Endodermal cell (in vitro differentiated cells): ENCODE data around the gene WDR89. TPM values are rescaled to one million over a fixed set of nuclear protein-coding genes. Genes with fewer than 3 reads are reported as not detected.

Experiments
- DNase-seq: peaks from one replicate; pipeline ENCODE4 v3.0.0-alpha.2; 2017
- H3K27ac ChIP-seq: 2 replicates; pipeline ENCODE4 v1.5.1; 2013; ENCODE audit warnings: mild to moderate bottlenecking, low read depth, low read length, moderate library complexity
- H3K27me3 ChIP-seq: 2 replicates; pipeline ENCODE4 v1.6.1; 2013; ENCODE audit warnings: mild to moderate bottlenecking, low read length, moderate library complexity; ENCODE audit not compliant: insufficient read depth, control insufficient read depth, poor library complexity, severe bottlenecking
- H3K36me3 ChIP-seq: 2 replicates; pipeline ENCODE4 v1.7.0; 2013; ENCODE audit warnings: mild to moderate bottlenecking, low read length, moderate library complexity; ENCODE audit not compliant: control insufficient read depth, insufficient read depth
- H3K4me1 ChIP-seq: one replicate; pipeline ENCODE4 v1.7.0; 2013; ENCODE audit warnings: low read length; ENCODE audit not compliant: control insufficient read depth, insufficient read depth
- H3K4me3 ChIP-seq: 2 replicates; pipeline ENCODE4 v1.5.1; 2013; ENCODE audit warnings: mild to moderate bottlenecking, low read length, moderate library complexity
- H3K9ac ChIP-seq: 2 replicates; pipeline ENCODE4 v1.6.1; 2013; ENCODE audit warnings: mild to moderate bottlenecking, low read length, moderate library complexity; ENCODE audit not compliant: poor library complexity, severe bottlenecking; ENCODE audit errors: extremely low read depth
- H3K9me3 ChIP-seq: 2 replicates; pipeline ENCODE4 v1.6.1; 2013; ENCODE audit warnings: mild to moderate bottlenecking, low read length, moderate library complexity; ENCODE audit not compliant: control insufficient read depth
- H3K27ac Mint-ChIP-seq: 2 replicates; pipeline ENCODE4 v1.8.0; 2020; ENCODE audit warnings: mixed read lengths
- H3K27me3 Mint-ChIP-seq: 2 replicates; pipeline ENCODE4 v1.8.0; 2021; ENCODE audit warnings: mild to moderate bottlenecking, mixed read lengths; ENCODE audit not compliant: insufficient read depth
- H3K36me3 Mint-ChIP-seq: 2 replicates; pipeline ENCODE4 v1.8.0; 2020; ENCODE audit warnings: low read depth, mixed read lengths
- H3K4me1 Mint-ChIP-seq: 2 replicates; pipeline ENCODE4 v1.8.0; 2020; ENCODE audit warnings: mixed read lengths
- H3K4me3 Mint-ChIP-seq: 2 replicates; pipeline ENCODE4 v1.8.0; 2020; ENCODE audit warnings: mild to moderate bottlenecking, moderate library complexity, mixed read lengths
- H3K9me3 Mint-ChIP-seq: 2 replicates; pipeline ENCODE4 v1.8.0; 2020; ENCODE audit warnings: mild to moderate bottlenecking, mixed read lengths
- WGBS, 2 experiments: methylation state at CpG; one replicate each; pipeline versions ENCODE4 v1.1.5 to v1.1.7; 2013; ENCODE audit warnings: missing lambda C conversion rate in 2 of 2, mixed read lengths in 1 of 2; ENCODE audit not compliant: insufficient coverage in 1 of 2, insufficient read length in 1 of 2; 5-methylcytosine and 5-hydroxymethylcytosine counted together
- total RNA-seq, 2 donors: library from RNA; stranded (reverse); fragmentation: NEBNext Ultra II Directional in 1 of 2; extraction: Animal tissue kit (Norgen Biotek cat#: 25700) in 1 of 2; gene quantifications; 2 replicates in 1 of 2; 3 replicates in 1 of 2; pipeline ENCODE4 v1.2.1, GENCODE V29; 2021
- TF ChIP-seq, protein P1 (sequence below): fragments of 200-600 bp; sonication (generic); conservative IDR thresholded peaks from 2 replicates; pipeline ENCODE4 v1.5.0; 2021; ENCODE audit warnings: antibody characterized with exemption, mild to moderate bottlenecking

The WDR89 gene
- total RNA-seq, 2 donors from 2014 or later = 23.4 to 26.7 TPM

GRCh38 chr14:63650256-63650952 lies 8.7 kb upstream of the WDR89 start:
- TF ChIP-seq, protein P1, sequence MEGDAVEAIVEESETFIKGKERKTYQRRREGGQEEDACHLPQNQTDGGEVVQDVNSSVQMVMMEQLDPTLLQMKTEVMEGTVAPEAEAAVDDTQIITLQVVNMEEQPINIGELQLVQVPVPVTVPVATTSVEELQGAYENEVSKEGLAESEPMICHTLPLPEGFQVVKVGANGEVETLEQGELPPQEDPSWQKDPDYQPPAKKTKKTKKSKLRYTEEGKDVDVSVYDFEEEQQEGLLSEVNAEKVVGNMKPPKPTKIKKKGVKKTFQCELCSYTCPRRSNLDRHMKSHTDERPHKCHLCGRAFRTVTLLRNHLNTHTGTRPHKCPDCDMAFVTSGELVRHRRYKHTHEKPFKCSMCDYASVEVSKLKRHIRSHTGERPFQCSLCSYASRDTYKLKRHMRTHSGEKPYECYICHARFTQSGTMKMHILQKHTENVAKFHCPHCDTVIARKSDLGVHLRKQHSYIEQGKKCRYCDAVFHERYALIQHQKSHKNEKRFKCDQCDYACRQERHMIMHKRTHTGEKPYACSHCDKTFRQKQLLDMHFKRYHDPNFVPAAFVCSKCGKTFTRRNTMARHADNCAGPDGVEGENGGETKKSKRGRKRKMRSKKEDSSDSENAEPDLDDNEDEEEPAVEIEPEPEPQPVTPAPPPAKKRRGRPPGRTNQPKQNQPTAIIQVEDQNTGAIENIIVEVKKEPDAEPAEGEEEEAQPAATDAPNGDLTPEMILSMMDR = no peak
- 93 to 100% methylated on average over 1 to 2 of the region's 3 CpGs for WGBS, 2 experiments
- Mint-ChIP-seq H3K27ac (no peak overlapping the region), H3K27me3 (no peaks in the 10 kb centered on the region), H3K4me1 (peaks cover 4% of the 10 kb centered on the region), H3K9me3 (no peaks in the 10 kb centered on the region), H3K4me3 (no peak overlapping the region), H3K36me3 (peaks cover 10% of the 10 kb centered on the region)
- H3K9ac ChIP-seq = no peak overlapping the region
- no peaks in the 10 kb centered on the region for H3K4me1 ChIP-seq
- H3K9me3 ChIP-seq = no peaks in the 10 kb centered on the region
- H3K4me3 ChIP-seq = no peak overlapping the region
- H3K27ac ChIP-seq = no peak overlapping the region
- H3K27me3 ChIP-seq = no peaks in the 10 kb centered on the region
- no peak for DNase-seq
- H3K36me3 ChIP-seq = no peaks in the 10 kb centered on the region

DNA sequence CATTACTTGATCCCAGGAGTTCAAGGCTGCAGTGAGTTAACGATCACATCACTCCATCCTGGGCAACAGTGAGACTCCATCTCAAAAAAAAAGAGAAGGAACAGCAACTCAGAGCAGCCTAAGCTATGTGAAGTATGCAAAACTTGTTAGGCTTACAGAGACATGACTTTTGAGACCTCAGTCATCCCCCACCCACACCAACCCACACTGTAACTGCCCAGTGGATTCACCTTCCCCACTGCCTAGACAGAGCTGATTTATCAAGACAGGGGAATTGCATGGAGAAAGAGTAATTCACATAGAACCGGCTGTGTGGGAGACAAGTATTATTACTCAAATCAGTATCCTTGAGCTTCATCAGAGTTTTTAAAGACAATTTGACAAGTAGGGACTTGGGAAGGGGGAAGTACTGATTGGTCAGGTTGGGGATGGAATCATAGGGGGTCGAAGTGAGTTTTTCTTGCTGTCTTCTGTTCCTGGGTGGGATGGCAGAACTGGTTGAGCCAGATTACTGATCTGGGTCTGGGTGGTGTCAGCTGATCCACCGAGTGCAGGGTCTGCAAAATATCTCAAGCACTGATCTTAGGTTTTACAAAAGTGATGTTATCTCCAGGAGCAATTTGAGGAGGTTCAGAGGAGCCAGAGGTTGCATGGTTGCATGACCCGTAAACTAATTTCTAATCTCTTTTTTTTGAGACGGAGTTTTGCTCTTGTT lies 6.2 kb upstream of the WDR89 start:
- H3K9ac ChIP-seq = no peak overlapping the region
- H3K27me3 Mint-ChIP-seq = no peaks in the 10 kb centered on the region
- no peaks in the 10 kb centered on the region for H3K9me3 ChIP-seq
- no peaks in the 10 kb centered on the region for H3K4me1 ChIP-seq
- peaks cover 7% of the 10 kb centered on the region for H3K36me3 Mint-ChIP-seq
- no peak overlapping the region for H3K27ac ChIP-seq
- no peak overlapping the region for H3K4me3 Mint-ChIP-seq
- no peak for DNase-seq
- no peak overlapping the region for H3K27ac Mint-ChIP-seq
- no peaks in the 10 kb centered on the region for H3K9me3 Mint-ChIP-seq
- no peaks in the 10 kb centered on the region for H3K27me3 ChIP-seq
- no peak overlapping the region for H3K4me3 ChIP-seq
- H3K4me1 Mint-ChIP-seq = peaks cover 5% of the 10 kb centered on the region
- TF ChIP-seq, protein P1 = no peak
- H3K36me3 ChIP-seq = no peaks in the 10 kb centered on the region
- 87 to 98% methylated on average over 5 to 6 of the region's 6 CpGs for WGBS, 2 experiments

GRCh38 chr14:63644741-63645140 lies 3.1 kb upstream of the WDR89 start:
- H3K36me3 Mint-ChIP-seq = peaks cover 7% of the 10 kb centered on the region
- no peak overlapping the region for H3K27ac ChIP-seq
- no peaks in the 10 kb centered on the region for H3K27me3 Mint-ChIP-seq
- H3K4me3 Mint-ChIP-seq = no peak overlapping the region
- H3K36me3 ChIP-seq = no peaks in the 10 kb centered on the region
- peaks cover 5% of the 10 kb centered on the region for H3K4me1 Mint-ChIP-seq
- H3K4me1 ChIP-seq = no peaks in the 10 kb centered on the region
- H3K9me3 ChIP-seq = no peaks in the 10 kb centered on the region
- no peaks in the 10 kb centered on the region for H3K27me3 ChIP-seq
- H3K27ac Mint-ChIP-seq = no peak overlapping the region
- TF ChIP-seq, protein P1 = no peak
- whole genome bisulfite sequencing, 2 experiments = no CpG with 5 or more reads among the region's 2 CpGs
- H3K9ac ChIP-seq = no peak overlapping the region
- DNase-seq = no peak
- H3K9me3 Mint-ChIP-seq = no peaks in the 10 kb centered on the region
- H3K4me3 ChIP-seq = no peak overlapping the region
